Measurements from ENCODE around the gene PAIP1.
A peak's percentile ranks its signal among the peaks of the same experiment; 100 is the strongest.
"Not testable (repeated sequence)": the region's sequence is repeated elsewhere in the genome, so short reads cannot be mapped to it uniquely, and the experiment has no call there.

Gene PAIP1

GRCh38 chr5:43514816-43515677 lies 41.8 kb downstream of the PAIP1 start, which contains the start of gene C5orf34:
Gene C5orf34, minus strand, starts transcription at chr5:43515148. Its CDS starts 5,809 bp downstream, at chr5:43509339.
- DNase-seq = peak; percentile 99

- DNase-seq = peak; percentile 83
Observed at GRCh38 chr5:43514471-43514815, 42.4 kb downstream of the PAIP1 start.

DNA sequence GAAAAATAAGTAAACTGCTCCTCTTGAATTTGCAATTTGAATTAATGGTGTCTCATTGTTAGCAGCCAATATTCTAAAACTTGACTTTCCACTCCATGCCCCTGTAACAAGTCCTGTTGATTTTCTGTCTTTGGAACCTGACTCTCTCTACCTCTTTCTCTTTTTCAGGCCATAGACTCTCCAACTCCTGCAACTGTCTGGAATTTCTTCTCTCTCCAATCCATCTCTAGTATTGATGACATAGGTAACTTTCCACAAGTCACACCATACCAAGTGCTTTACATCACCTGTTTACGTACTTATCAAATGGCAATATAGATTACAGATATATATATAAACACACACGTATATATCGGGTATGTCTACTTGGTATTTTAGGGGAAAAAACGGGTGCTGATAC lies 42.9 kb downstream of the PAIP1 start:
- DNase-seq = no peak

GRCh38 chr5:43511062-43511461 lies 45.8 kb downstream of the PAIP1 start:
- DNase-seq = not testable (repeated sequence)

GRCh38 chr5:43498581-43498980 lies 58.3 kb downstream of the PAIP1 start:
- no peak for DNase-seq

DNA sequence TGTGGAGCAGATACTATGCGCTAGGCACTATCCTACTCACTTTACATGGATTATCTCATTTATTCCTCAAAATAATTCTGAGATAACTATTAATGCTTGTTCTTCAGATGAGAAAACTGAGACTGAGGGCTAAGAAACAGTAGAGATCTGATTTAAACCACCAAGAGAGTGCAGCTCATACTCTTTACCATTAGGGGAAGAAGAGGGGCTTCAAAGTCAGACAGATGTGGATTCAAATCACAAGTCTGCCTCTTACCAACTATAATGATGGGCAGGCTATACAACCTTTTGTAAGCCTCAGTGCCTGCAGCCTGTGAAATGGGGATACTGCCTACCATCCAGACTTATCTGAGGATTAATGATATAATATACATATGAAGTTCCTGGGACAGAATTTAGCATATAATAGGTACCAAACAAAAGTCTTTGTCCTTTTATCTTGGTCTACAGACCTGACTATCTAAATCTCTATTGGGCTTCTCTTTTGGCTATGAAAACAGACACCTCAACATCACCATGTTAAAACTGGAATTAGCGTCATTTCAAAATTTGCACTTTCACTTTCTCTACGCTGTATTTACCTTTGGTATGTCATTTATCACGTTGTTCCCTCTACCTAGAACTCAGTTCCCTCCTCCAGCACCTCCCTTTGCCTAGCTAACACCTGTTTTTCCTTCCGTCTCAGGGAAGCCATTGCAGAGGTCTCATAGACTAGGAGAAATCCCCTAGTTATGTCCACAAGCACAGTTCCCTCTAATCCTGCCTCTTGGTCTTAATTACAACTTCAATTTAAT lies 59.4 kb downstream of the PAIP1 start:
- no peak for DNase-seq

- no peak for DNase-seq
Observed at GRCh38 chr5:43491326-43491725, 65.6 kb downstream of the PAIP1 start.

GRCh38 chr5:43486353-43486752 lies 70.5 kb downstream of the PAIP1 start:
- no peak for DNase-seq

DNA sequence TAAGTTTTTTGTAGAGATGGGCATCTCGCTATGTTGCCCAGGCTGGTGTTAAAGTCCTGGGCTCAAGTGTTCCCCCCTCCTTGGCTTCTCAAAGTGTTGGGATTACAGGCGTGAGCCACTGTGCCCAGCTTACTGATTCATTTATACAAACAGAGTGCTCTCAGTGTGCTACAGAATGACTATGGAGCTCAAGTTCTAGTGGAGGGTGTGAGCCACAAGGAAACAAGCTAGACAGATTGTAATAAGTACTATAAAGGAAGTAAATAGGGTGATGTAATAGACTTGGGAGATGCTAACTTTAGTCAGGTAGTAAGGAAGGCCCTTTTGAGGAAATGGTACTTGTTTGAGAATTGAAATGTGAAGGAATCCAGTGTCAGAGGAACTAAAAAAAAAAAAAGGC lies 71.5 kb downstream of the PAIP1 start:
- no peak for DNase-seq

DNA sequence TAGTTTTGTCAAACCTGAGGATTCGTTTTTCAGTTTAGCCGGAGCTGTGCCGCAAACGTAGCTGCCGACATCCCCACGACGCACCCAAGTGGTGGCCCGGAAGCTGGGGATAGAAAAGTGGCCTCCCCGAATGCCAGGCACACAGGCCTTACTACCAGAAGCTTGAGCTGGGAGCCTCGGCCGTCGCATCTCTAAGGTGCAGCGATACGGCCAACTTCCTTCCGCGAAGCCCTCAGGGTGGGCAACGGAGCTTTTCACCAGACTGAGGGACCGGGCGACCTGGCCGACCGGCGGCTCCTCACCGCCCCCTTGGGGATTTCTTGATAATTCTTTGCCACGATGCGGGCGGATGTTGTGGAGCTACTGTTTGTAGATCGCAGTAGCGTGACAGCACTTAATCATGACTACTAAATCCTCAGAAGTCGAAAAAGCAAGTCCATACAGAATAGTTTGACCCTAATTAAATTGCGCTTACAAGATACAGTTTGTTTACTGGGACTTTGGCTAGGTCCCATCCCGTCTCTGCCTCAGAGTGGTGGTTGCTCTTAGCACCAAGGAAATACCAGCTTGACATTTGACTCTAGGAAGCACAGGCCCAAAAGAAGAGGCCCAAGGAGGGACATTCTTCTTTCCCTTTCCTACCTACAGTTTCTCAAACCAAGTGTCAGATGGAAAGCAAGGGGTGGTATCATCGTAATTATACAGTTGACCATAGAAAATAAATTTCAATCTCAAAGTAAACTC lies 72.6 kb downstream of the PAIP1 start:
- DNase-seq = peak; percentile 96

DNA sequence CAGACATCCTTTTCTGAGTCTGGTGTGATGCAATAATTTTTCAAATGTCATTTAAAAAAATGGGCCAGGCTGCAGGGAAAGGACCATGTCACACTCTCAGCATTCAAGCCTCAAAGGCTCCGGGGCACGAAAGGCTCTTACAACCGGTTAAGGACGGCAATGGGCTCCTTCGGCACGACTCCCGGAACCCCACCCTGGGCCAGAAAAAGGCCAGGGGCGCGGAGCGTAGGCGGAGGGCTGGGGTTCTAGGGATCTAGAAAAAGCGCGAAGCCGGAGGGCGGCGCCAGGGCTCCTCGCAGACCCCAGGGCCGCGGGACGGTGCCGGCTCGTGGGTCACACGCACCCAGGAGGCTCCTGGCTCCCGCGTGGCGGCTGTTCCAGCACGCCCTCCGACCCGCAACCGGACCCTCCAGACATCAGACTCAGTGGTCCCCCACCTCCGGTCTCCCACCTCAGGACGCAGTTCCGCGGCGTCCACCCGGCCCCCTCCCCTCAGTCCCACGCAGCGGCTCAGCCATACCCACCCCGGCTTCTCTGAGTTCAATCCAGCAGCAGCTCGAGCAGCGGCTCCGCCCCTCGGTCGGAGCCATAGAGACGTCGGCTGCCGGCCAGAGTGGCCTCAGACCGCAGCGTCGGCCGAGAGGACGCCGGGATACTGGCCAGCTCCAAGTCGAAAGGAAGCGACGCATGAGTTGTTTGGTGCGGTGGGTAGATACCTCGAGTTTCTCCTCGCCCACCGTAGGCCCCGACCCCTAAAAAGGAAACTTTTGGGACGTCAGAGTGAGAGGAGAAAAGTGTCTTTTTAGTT lies 73.4 kb downstream of the PAIP1 start, which contains the start of gene TMEM267:
Gene TMEM267, minus strand, starts transcription at position 568 of the 808 bp plus-strand sequence. CDS start 29,896 bp downstream, outside the sequence.
- peak; percentile 98 for DNase-seq

GRCh38 chr5:43482490-43483297 lies 74.2 kb downstream of the PAIP1 start:
- DNase-seq = peak; percentile 56
